GM12891 (cell line): ENCODE measurements around the gene C1QL4.
"Not testable (repeated sequence)": the region's sequence is repeated elsewhere in the genome, so short reads cannot be mapped to it uniquely, and the experiment has no call there.

Experiments used
- POLR2A ChIP-seq: IDR thresholded peaks from 2 replicates; pipeline ENCODE4 v1.6.1; 2011; ENCODE audit warnings: low read depth, low read length, control low read depth
- POLR2AphosphoS5 ChIP-seq: IDR thresholded peaks from 2 replicates; pipeline ENCODE4 v1.6.1; 2011; ENCODE audit warnings: low read depth, low read length, control low read depth
- SPI1 ChIP-seq: IDR thresholded peaks from 2 replicates; pipeline ENCODE4 v1.6.1; 2011; ENCODE audit warnings: low read depth, low read length, control low read depth
- TAF1 ChIP-seq: IDR thresholded peaks from 2 replicates; pipeline ENCODE4 v1.6.1; 2011; ENCODE audit warnings: low read depth, low read length, control low read depth

DNA sequence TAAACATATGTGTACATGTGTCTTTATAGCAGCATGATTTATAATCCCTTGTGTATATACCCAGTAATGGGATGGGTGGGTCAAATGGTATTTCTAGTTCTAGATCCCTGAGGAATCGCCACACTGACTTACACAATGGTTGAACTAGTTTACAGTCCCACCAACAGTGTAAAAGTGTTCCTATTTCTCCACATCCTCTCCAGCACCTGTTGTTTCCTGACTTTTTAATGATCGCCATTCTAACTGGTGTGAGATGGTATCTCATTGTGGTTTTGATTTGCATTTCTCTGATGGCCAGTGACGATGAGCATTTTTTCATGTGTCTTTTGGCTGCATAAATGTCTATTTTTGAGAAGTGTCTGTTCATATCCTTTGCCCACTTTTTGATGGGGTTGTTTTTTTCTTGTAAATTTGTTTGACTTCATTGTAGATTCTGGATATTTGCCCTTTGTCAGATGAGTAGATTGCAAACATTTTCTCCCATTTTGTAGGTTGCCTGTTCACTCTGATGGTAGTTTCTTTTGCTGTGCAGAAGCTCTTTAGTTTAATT is 26.5 kb downstream of the C1QL4 start:
- not testable (repeated sequence) for TF ChIP-seq POLR2A, POLR2AphosphoS5, TAF1, SPI1
